Measurements from ENCODE around the gene IFNA17. TPM values are rescaled to one million over a fixed set of nuclear protein-coding genes. Genes with fewer than 3 reads are reported as not detected.

The IFNA17 gene
- not detected in 3 replicates for total RNA-seq
- long read RNA-seq, result 0 reads

DNA sequence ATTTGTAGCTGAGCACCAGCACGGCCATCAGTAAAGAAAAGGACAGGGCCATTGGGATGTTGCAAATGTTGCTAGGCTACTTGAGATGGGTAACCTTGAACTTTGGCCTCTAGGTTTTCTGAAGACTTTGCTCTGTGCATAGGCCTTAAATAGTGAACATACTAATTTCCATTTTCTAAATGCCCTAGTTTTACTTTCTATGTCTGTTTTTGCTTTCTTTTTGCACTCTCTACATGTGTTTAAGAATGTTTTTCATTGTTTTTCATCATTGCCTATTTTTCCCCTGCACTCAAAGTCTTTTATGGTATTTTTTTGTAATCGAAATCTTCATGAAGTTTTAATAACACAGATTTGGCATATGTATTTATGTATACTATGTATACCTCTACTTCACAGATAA lies at the start of gene IFNA17:
Gene IFNA17, minus strand, starts transcription at position 101 of the 400 bp plus-strand sequence. Its CDS starts 49 bp downstream, at position 52.
- H3K4me3 Mint-ChIP-seq (ENCODE audit: unreplicated experiment), result no peak within 1 kb of the TSS
- TF ChIP-seq, protein P1, sequence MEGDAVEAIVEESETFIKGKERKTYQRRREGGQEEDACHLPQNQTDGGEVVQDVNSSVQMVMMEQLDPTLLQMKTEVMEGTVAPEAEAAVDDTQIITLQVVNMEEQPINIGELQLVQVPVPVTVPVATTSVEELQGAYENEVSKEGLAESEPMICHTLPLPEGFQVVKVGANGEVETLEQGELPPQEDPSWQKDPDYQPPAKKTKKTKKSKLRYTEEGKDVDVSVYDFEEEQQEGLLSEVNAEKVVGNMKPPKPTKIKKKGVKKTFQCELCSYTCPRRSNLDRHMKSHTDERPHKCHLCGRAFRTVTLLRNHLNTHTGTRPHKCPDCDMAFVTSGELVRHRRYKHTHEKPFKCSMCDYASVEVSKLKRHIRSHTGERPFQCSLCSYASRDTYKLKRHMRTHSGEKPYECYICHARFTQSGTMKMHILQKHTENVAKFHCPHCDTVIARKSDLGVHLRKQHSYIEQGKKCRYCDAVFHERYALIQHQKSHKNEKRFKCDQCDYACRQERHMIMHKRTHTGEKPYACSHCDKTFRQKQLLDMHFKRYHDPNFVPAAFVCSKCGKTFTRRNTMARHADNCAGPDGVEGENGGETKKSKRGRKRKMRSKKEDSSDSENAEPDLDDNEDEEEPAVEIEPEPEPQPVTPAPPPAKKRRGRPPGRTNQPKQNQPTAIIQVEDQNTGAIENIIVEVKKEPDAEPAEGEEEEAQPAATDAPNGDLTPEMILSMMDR (IDR thresholded peaks at IDR 0.05), result no peak
- H3K27ac Mint-ChIP-seq (ENCODE audit: unreplicated experiment), result no peak within 1 kb of the TSS
- no peak for DNase-seq (ENCODE audit: low spot score)
- peaks cover 30% of the 10 kb centered on the region for H3K27me3 Mint-ChIP-seq (ENCODE audit: low read depth)
- H3K36me3 Mint-ChIP-seq (ENCODE audit: low read depth), result no peaks in the 10 kb centered on the region
- no peaks in the 10 kb centered on the region for H3K4me1 Mint-ChIP-seq (ENCODE audit: low read depth)
- H3K9me3 Mint-ChIP-seq (ENCODE audit: low read depth), result no peaks in the 10 kb centered on the region

- Mint-ChIP-seq H3K9me3 (ENCODE audit: low read depth) (peaks cover 6% of the 10 kb centered on the region), H3K4me1 (ENCODE audit: low read depth) (no peaks in the 10 kb centered on the region), H3K36me3 (ENCODE audit: low read depth) (peaks cover 2% of the 10 kb centered on the region), H3K27ac (ENCODE audit: unreplicated experiment) (no peak overlapping the region), H3K4me3 (ENCODE audit: unreplicated experiment) (no peak overlapping the region), H3K27me3 (ENCODE audit: low read depth) (peaks cover 32% of the 10 kb centered on the region)
- DNase-seq (ENCODE audit: low spot score), result no peak
- TF ChIP-seq, protein P1 (IDR thresholded peaks at IDR 0.05), result no peak
Measured at GRCh38 chr9:21268347-21268657, 40.3 kb upstream of the IFNA17 start.

GRCh38 chr9:21267485-21268346 lies 39.7 kb upstream of the IFNA17 start:
- H3K4me3 Mint-ChIP-seq (ENCODE audit: unreplicated experiment), result no peak overlapping the region
- peaks cover 2% of the 10 kb centered on the region for H3K36me3 Mint-ChIP-seq (ENCODE audit: low read depth)
- H3K9me3 Mint-ChIP-seq (ENCODE audit: low read depth), result peaks cover 6% of the 10 kb centered on the region
- no peak overlapping the region for H3K27ac Mint-ChIP-seq (ENCODE audit: unreplicated experiment)
- DNase-seq (ENCODE audit: low spot score), result no peak
- TF ChIP-seq, protein P1 (IDR thresholded peaks at IDR 0.05), result no peak
- H3K4me1 Mint-ChIP-seq (ENCODE audit: low read depth), result no peaks in the 10 kb centered on the region
- H3K27me3 Mint-ChIP-seq (ENCODE audit: low read depth), result peaks cover 32% of the 10 kb centered on the region

DNA sequence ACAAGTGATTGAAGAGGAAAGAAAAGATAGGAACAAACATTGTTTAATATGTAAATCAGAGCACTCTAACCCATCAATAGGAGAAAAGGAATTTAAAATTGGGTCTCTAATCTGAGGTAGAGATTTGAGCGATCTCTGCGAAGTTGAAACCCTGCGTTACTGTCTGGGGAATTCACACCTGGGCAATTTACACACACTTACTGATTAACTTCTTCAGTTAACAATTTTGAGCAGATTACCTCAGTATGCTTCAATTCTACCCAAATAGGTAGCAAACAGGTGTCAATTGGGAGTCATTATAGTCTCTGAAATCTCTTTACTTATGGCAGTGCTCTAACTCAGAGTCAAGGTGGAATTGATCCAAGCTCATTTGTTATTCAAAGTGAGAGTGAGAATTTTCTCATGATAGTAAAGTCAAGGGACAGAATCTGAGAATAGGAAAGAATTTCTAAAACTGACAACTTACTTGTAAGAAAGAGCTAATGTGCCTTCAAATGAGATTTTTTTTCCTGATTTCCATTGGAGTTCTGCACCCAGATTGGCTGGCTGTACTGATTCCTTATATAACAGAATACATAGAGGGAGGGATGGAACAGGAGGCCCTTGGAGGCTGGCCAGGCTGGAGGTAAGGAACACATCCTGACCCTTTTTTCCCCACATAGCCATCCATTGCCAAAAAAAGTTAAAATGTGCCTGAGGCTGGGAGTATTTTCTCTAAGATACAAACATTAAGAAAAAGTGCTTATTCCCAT lies 38.9 kb upstream of the IFNA17 start:
- peaks cover 6% of the 10 kb centered on the region for H3K9me3 Mint-ChIP-seq (ENCODE audit: low read depth)
- H3K4me3 Mint-ChIP-seq (ENCODE audit: unreplicated experiment), result no peak overlapping the region
- TF ChIP-seq, protein P1 (IDR thresholded peaks at IDR 0.05), result no peak
- H3K36me3 Mint-ChIP-seq (ENCODE audit: low read depth), result peaks cover 2% of the 10 kb centered on the region
- no peak overlapping the region for H3K27ac Mint-ChIP-seq (ENCODE audit: unreplicated experiment)
- no peak for DNase-seq (ENCODE audit: low spot score)
- H3K27me3 Mint-ChIP-seq (ENCODE audit: low read depth), result peaks cover 34% of the 10 kb centered on the region
- no peaks in the 10 kb centered on the region for H3K4me1 Mint-ChIP-seq (ENCODE audit: low read depth)

DNA sequence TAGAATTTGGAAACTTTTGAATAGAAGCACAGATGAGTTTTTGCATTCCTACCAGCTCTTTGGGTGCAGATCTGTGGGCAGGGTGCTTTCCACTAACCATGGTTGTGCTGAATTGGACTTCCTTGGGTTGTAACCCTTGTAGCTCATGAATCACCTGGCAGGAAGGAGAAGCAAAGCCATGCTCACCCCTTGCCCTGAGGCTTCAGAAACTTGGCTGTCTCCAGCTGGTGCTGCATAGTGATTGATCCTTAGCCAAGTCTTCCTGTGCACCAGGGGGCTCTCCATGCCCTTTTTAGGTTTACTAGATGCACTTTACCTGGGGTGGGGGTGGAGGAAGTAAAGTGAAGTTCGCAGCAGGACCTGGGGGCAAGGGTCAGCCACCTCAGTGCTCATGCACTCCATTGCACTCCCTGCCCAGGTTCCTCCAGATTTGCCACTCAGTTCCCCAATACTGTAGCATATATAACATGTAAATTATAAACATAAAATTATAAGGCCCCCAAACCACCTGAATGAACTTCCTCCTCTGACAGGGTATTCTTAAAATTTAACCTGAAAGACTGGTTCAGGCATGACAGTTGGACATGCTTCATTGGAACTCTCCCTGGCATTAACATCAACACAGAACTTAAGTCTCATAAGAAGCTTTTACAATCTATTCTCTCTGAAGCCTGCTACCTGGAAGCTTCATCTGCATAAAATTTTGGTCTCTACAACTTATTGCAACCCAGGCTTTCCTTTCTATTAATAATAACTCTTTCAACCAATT lies 37.6 kb upstream of the IFNA17 start:
- TF ChIP-seq, protein P1 (IDR thresholded peaks at IDR 0.05), result no peak
- Mint-ChIP-seq H3K27ac (ENCODE audit: unreplicated experiment) (no peak overlapping the region), H3K36me3 (ENCODE audit: low read depth) (no peaks in the 10 kb centered on the region), H3K9me3 (ENCODE audit: low read depth) (peaks cover 2% of the 10 kb centered on the region), H3K4me3 (ENCODE audit: unreplicated experiment) (no peak overlapping the region), H3K27me3 (ENCODE audit: low read depth) (peaks cover 35% of the 10 kb centered on the region), H3K4me1 (ENCODE audit: low read depth) (no peaks in the 10 kb centered on the region)
- DNase-seq (ENCODE audit: low spot score), result no peak

All from chondrocyte (in vitro differentiated cells).